Astrocyte (in vitro differentiated cells and primary cell): ENCODE measurements around the gene TMEM184A. TPM values are rescaled to one million over a fixed set of nuclear protein-coding genes. Genes with fewer than 3 reads are reported as not detected.

Experiments used
- DNase-seq: peaks from one replicate; pipeline ENCODE4 v3.0.0-alpha.2; 2010; ENCODE audit warnings: low read depth
- FAIRE-seq: peaks from 2 replicates; lab custom pipeline; 2011; peaks lifted over from hg19 to GRCh38; lab: Jason Lieb, UNC
- H2AFZ ChIP-seq: 2 replicates; pipeline ENCODE4 v1.6.0; 2012; ENCODE audit warnings: low read depth, low read length, inconsistent platforms
- H3K27ac ChIP-seq: 2 replicates; pipeline ENCODE4 v1.5.1; 2011; ENCODE audit warnings: low read depth, low read length, inconsistent platforms
- H3K27me3 ChIP-seq: 2 replicates; pipeline ENCODE4 v1.6.0; 2011; ENCODE audit warnings: low read length, inconsistent platforms; ENCODE audit not compliant: insufficient read depth
- H3K36me3 ChIP-seq: 2 replicates; pipeline ENCODE4 v1.5.1; 2011; ENCODE audit warnings: low read length, inconsistent platforms; ENCODE audit not compliant: insufficient read depth
- H3K4me1 ChIP-seq: 2 replicates; pipeline ENCODE4 v1.5.1; 2011; ENCODE audit warnings: low read length, inconsistent platforms; ENCODE audit not compliant: insufficient read depth
- H3K4me2 ChIP-seq: 2 replicates; pipeline ENCODE4 v1.6.0; 2012; ENCODE audit warnings: low read length, inconsistent platforms
- H3K4me3 ChIP-seq: 2 replicates; pipeline ENCODE4 v1.5.1; 2011; ENCODE audit warnings: low read depth, mild to moderate bottlenecking, low read length, inconsistent platforms; ENCODE audit not compliant: insufficient read depth
- H3K79me2 ChIP-seq: 2 replicates; pipeline ENCODE4 v1.6.0; 2012; ENCODE audit warnings: mild to moderate bottlenecking, low read length, inconsistent platforms; ENCODE audit not compliant: insufficient read depth
- H3K9ac ChIP-seq: 2 replicates; pipeline ENCODE4 v1.6.0; 2012; ENCODE audit warnings: mild to moderate bottlenecking, low read length, inconsistent platforms
- H3K9me3 ChIP-seq: 2 replicates; pipeline ENCODE4 v1.5.1; 2012; ENCODE audit warnings: low read depth, mild to moderate bottlenecking, low read length, inconsistent platforms; ENCODE audit not compliant: insufficient read depth
- H4K20me1 ChIP-seq: 2 replicates; pipeline ENCODE4 v1.6.0; 2012; ENCODE audit warnings: low read length, inconsistent platforms; ENCODE audit not compliant: insufficient read depth
- H3K27ac Mint-ChIP-seq: one replicate; pipeline ENCODE4 v1.8.0; 2021; ENCODE audit warnings: mild to moderate bottlenecking, mixed read lengths; ENCODE audit not compliant: unreplicated experiment
- H3K27me3 Mint-ChIP-seq: one replicate; pipeline ENCODE4 v1.8.0; 2021; ENCODE audit warnings: low read depth, mixed read lengths; ENCODE audit not compliant: unreplicated experiment
- H3K36me3 Mint-ChIP-seq: one replicate; pipeline ENCODE4 v1.8.0; 2021; ENCODE audit warnings: low read depth, mixed read lengths; ENCODE audit not compliant: unreplicated experiment
- H3K4me1 Mint-ChIP-seq: one replicate; pipeline ENCODE4 v1.8.0; 2021; ENCODE audit warnings: low read depth, mixed read lengths; ENCODE audit not compliant: unreplicated experiment
- H3K4me3 Mint-ChIP-seq: one replicate; pipeline ENCODE4 v1.8.0; 2021; ENCODE audit warnings: mild to moderate bottlenecking, moderate library complexity, mixed read lengths; ENCODE audit not compliant: unreplicated experiment
- H3K9me3 Mint-ChIP-seq: one replicate; pipeline ENCODE4 v1.8.0; 2021; ENCODE audit warnings: mild to moderate bottlenecking, mixed read lengths; ENCODE audit not compliant: unreplicated experiment
- EZH2 ChIP-seq: IDR thresholded peaks from 2 replicates; pipeline ENCODE4 v1.6.1; 2012; ENCODE audit warnings: mild to moderate bottlenecking, low read length, inconsistent platforms; ENCODE audit not compliant: insufficient read depth
- total RNA-seq: library from RNA; stranded (reverse); gene quantifications from 2 replicates; pipeline ENCODE4 v1.2.1, GENCODE V29; 2021
- TF ChIP-seq, protein P1 (sequence below): IDR thresholded peaks from 2 replicates; pipeline ENCODE4 v1.5.1; 2011; ENCODE audit warnings: low read depth, mild to moderate bottlenecking, inconsistent platforms, low read length, moderate library complexity; ENCODE audit not compliant: insufficient read depth

TMEM184A gene
- total RNA-seq, 1 donor from 2014 or later = 2.1 TPM

DNA sequence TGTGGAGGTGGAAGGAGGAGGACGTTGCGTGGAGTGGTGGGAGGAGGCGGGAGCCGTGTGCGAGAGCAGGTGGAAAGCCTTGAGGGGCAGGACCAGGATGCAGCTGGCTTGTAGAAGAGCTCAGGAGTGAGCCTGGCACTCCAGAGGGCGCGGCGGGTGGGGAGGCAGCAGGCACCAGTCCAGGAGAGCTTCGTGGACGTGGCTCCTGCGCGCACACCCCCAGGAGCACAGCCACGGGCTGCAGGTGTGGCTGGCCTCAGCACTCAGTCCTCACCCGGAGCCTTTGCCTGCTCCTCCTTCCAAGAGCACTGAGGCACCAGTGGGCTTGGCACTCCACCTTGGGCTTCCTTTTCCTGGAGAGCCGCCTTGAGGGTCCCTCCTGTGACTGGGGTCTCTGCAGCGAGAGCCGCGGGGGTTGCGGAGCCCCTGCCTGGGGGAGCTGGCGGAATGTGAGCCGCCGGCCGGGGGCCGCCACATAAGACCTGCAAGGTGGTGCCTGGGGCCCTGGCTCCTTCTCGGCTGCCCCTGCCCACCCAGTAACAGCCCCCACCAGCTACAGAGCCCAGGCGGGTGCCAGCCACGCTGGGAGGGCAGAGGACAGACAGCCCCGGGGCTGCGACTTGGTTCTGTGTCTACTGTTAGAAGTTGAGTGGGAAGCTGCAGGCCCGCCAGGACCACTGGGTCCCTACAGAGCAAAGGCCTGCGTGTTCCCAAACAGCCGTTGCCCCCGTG lies 14.4 kb downstream of the TMEM184A start:
- no peak overlapping the region for H3K9ac ChIP-seq
- no peak for TF ChIP-seq EZH2
- TF ChIP-seq, protein P1, sequence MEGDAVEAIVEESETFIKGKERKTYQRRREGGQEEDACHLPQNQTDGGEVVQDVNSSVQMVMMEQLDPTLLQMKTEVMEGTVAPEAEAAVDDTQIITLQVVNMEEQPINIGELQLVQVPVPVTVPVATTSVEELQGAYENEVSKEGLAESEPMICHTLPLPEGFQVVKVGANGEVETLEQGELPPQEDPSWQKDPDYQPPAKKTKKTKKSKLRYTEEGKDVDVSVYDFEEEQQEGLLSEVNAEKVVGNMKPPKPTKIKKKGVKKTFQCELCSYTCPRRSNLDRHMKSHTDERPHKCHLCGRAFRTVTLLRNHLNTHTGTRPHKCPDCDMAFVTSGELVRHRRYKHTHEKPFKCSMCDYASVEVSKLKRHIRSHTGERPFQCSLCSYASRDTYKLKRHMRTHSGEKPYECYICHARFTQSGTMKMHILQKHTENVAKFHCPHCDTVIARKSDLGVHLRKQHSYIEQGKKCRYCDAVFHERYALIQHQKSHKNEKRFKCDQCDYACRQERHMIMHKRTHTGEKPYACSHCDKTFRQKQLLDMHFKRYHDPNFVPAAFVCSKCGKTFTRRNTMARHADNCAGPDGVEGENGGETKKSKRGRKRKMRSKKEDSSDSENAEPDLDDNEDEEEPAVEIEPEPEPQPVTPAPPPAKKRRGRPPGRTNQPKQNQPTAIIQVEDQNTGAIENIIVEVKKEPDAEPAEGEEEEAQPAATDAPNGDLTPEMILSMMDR = no peak
- H3K4me3 Mint-ChIP-seq = no peak overlapping the region
- H3K4me1 Mint-ChIP-seq = peaks cover 6% of the 10 kb centered on the region
- no peak overlapping the region for H2AFZ ChIP-seq
- H3K79me2 ChIP-seq = peaks cover 42% of the 10 kb centered on the region
- H3K4me2 ChIP-seq = no peak overlapping the region
- H3K27me3 Mint-ChIP-seq = no peaks in the 10 kb centered on the region
- no peaks in the 10 kb centered on the region for H3K9me3 Mint-ChIP-seq
- H3K36me3 ChIP-seq = peaks cover 2% of the 10 kb centered on the region
- DNase-seq (no peak), FAIRE-seq (no peak)
- H3K27ac Mint-ChIP-seq = no peak overlapping the region
- no peaks in the 10 kb centered on the region for H3K27me3 ChIP-seq
- peaks cover 6% of the 10 kb centered on the region for H4K20me1 ChIP-seq
- peaks cover 4% of the 10 kb centered on the region for H3K36me3 Mint-ChIP-seq
- H3K4me1 ChIP-seq = peaks cover 27% of the 10 kb centered on the region
- no peak overlapping the region for H3K4me3 ChIP-seq
- H3K9me3 ChIP-seq = no peaks in the 10 kb centered on the region
- no peak overlapping the region for H3K27ac ChIP-seq

DNA sequence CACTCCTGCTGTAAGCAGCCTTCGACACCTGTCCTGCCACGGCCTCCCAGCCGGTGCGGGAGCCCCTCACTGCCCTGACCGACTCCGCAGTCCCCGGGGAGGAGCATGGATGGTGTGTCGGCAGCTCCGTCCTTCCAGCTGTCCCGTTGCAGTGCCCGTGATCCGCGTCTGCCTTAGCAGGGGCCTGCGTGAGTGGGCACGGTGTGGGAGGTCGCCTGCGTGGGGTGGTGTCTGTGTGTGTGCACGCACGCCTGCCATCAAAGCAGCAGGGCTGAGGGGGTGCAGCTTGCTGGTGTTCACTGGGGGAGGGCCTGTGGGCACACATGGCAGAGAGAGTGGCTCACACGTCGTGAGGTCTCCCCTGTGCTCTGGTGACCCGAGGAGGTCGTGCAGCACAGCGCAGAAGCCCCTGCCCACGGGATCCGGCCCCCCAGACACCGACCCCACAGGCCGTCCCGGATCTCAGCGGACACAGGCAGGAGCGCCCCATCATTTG lies 15.2 kb downstream of the TMEM184A start:
- H3K27me3 ChIP-seq = no peaks in the 10 kb centered on the region
- H3K36me3 Mint-ChIP-seq = peaks cover 6% of the 10 kb centered on the region
- no peak overlapping the region for H3K4me2 ChIP-seq
- DNase-seq (no peak), FAIRE-seq (no peak)
- no peak overlapping the region for H3K9ac ChIP-seq
- H4K20me1 ChIP-seq = peaks cover 6% of the 10 kb centered on the region
- H3K4me3 Mint-ChIP-seq = no peak overlapping the region
- peaks cover 2% of the 10 kb centered on the region for H3K36me3 ChIP-seq
- no peaks in the 10 kb centered on the region for H3K27me3 Mint-ChIP-seq
- H3K79me2 ChIP-seq = peaks cover 49% of the 10 kb centered on the region
- no peak overlapping the region for H3K27ac ChIP-seq
- H3K9me3 ChIP-seq = no peaks in the 10 kb centered on the region
- no peak overlapping the region for H2AFZ ChIP-seq
- H3K4me1 Mint-ChIP-seq = peaks cover 11% of the 10 kb centered on the region
- H3K4me3 ChIP-seq = no peak overlapping the region
- no peak overlapping the region for H3K27ac Mint-ChIP-seq
- no peaks in the 10 kb centered on the region for H3K9me3 Mint-ChIP-seq
- TF ChIP-seq, protein P1 = no peak
- H3K4me1 ChIP-seq = peaks cover 34% of the 10 kb centered on the region
